H1 (cell line): Measurements from ENCODE around the gene PRDM2.

Experiments
- EZH2 ChIP-seq: fragments of 200-600 bp; sonication (generic); IDR thresholded peaks from 2 replicates; pipeline ENCODE4 v1.7.1; 2012; ENCODE audit warnings: low read depth, mild to moderate bottlenecking, moderate library complexity, low read length, inconsistent platforms; ENCODE audit not compliant: severe bottlenecking
- POLR2A ChIP-seq, 2 experiments: IDR thresholded peaks; 1 replicate in 1 of 2; 2 replicates in 1 of 2; pipeline ENCODE4 v1.6.1; 2011; ENCODE audit warnings: low read depth in 2 of 2, low read length in 2 of 2, mild to moderate bottlenecking in 2 of 2; ENCODE audit errors: control extremely low read depth in 1 of 2
- POLR2AphosphoS5 ChIP-seq: IDR thresholded peaks from 2 replicates; pipeline ENCODE4 v1.6.1; 2011; ENCODE audit warnings: low read depth, low read length
- SAP30 ChIP-seq: fragments of 300-600 bp; sonication (generic); IDR thresholded peaks from 2 replicates; pipeline ENCODE4 v1.7.1; 2012; ENCODE audit warnings: low read length, moderate library complexity, mild to moderate bottlenecking, inconsistent platforms; ENCODE audit not compliant: insufficient read depth, insufficient replicate concordance
- TF ChIP-seq, protein P1 (sequence below), 3 experiments: IDR thresholded peaks; 1 replicate in 2 of 3; 2 replicates in 1 of 3; pipeline versions ENCODE4 v1.5.1 to v1.6.1; 2011; ENCODE audit warnings: low read length in 3 of 3, mild to moderate bottlenecking in 3 of 3, inconsistent platforms in 2 of 3, low read depth in 1 of 3, moderate library complexity in 1 of 3; ENCODE audit not compliant: insufficient read depth in 1 of 3; ENCODE audit errors: control extremely low read depth in 1 of 3

DNA sequence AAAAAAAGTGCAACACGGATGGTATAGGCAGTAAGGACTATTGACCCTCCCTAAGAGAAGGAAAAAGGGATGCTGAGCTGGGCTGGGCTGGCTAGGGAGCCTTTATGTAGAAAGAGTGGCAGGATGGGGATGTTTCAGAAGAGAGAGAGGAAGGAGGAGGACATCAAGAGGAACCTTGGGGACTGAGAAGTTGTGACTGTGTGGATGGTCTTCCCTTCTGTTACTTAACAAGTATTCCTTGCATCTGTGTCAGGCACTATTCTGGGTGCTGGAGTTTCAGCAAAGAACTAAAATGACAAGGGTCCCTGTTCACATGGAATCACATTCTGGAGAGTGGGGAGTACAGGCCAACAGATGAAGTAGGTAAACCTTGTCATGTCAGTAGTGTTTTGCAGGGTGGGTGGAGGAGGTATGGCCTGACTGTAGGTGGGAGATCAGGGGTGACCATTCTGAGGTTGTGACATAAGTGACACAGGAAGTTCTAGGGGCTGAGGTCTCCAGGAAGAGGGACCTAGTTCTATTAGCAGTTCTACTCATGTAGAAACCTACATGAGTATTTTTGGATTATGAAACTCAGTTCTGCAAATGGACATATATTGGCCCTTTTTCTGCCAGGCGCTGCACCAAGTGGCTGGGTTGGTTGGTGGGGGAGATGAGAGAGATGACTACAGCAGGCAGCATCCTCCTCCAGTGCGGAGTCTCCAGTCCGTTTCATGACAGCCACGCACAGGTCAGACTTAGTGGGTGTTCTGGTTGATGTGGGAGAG is 53.8 kb downstream of the PRDM2 start:
- TF ChIP-seq, protein P1, sequence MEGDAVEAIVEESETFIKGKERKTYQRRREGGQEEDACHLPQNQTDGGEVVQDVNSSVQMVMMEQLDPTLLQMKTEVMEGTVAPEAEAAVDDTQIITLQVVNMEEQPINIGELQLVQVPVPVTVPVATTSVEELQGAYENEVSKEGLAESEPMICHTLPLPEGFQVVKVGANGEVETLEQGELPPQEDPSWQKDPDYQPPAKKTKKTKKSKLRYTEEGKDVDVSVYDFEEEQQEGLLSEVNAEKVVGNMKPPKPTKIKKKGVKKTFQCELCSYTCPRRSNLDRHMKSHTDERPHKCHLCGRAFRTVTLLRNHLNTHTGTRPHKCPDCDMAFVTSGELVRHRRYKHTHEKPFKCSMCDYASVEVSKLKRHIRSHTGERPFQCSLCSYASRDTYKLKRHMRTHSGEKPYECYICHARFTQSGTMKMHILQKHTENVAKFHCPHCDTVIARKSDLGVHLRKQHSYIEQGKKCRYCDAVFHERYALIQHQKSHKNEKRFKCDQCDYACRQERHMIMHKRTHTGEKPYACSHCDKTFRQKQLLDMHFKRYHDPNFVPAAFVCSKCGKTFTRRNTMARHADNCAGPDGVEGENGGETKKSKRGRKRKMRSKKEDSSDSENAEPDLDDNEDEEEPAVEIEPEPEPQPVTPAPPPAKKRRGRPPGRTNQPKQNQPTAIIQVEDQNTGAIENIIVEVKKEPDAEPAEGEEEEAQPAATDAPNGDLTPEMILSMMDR (IDR thresholded peaks at IDR 0.05; ENCODE audit: control extremely low read depth in 1 of 3, insufficient read depth in 1 of 3, low read depth in 1 of 3, low read length in 3 of 3), result no peak
- no peak for TF ChIP-seq POLR2AphosphoS5
- TF ChIP-seq EZH2, result no peak
- no peak for TF ChIP-seq POLR2A (IDR thresholded peaks at IDR 0.05; ENCODE audit: control extremely low read depth in 1 of 2, low read depth in 2 of 2, low read length in 2 of 2)
- TF ChIP-seq SAP30, result no peak
